Heart left ventricle (tissue), 13 donors: ENCODE data around the gene SLC25A42.

Experiments used
- POLR2A ChIP-seq, 2 donors: fragments of 450-650 bp; IDR thresholded peaks; one replicate each; pipeline ENCODE4 v1.6.1; 2017; ENCODE audit warnings: antibody characterized with exemption in 2 of 2, mild to moderate bottlenecking in 2 of 2, moderate library complexity in 2 of 2
- TF ChIP-seq, protein P1 (sequence below), 12 donors: fragments of 200-600 bp; sonication (generic) in 4 of 12; IDR thresholded peaks; one replicate each; pipeline versions ENCODE4 v1.5.0 to v1.8.0; 2018 to 2022; ENCODE audit warnings: antibody characterized with exemption in 12 of 12, mild to moderate bottlenecking in 5 of 12
- donor health status: ischemic (EF 13 %, LVEDD 7.1; RV severe dilation, severe dysfunction).
- donor health status: DM: no; HTN: yes; CAD: no.
- donor health status: DM: no; HTN: no; CAD: no.
- donor health status: ischemic (EF 25% LVEDD 6.9; RV normal size, moderate dysfunction).
- donor health status: ischemic (EF 25% LVEDD 5.7; RV mildly dilated, moderate dysfunction).
- donor health status: ischemic (EF 35%, LVEDD 5.7; RV mildly dilated, moderate dysfunction).
- donor health status: nonischemic (EF 11% LVEDD 7.7; RV severe dilation, severe dysfunction).
- donor health status: DM: yes; HTN: yes; CAD: no.
- donor health status: PGD.
- donor health status: ischemic (EF 29% LVEDD 5.4; RV normal size, mild dysfunction).
- donor health status: nonischemic (EF 23%, LVEDD 6.1; RV moderate dilation, normal function).

DNA sequence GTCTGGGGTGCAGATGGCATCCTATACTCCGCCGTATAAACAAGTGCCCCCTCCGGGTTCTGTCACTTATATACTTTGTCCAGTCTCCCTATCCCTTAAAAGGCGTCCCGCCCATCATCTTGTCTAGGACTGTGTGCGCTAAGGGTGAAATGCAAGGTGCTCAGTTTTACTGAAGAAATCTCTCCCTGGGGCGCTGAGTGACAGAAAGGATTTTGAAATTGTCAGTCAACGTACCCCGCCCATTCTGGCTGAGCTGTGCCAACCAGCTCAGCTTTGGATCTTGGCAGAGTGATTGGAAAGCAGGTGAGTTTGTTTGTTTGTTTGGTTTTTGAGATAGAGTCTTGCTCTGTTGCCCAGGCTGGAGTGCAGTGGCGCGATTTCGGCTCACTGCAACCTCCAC is 78.6 kb downstream of the SLC25A42 start:
- TF ChIP-seq, protein P1, sequence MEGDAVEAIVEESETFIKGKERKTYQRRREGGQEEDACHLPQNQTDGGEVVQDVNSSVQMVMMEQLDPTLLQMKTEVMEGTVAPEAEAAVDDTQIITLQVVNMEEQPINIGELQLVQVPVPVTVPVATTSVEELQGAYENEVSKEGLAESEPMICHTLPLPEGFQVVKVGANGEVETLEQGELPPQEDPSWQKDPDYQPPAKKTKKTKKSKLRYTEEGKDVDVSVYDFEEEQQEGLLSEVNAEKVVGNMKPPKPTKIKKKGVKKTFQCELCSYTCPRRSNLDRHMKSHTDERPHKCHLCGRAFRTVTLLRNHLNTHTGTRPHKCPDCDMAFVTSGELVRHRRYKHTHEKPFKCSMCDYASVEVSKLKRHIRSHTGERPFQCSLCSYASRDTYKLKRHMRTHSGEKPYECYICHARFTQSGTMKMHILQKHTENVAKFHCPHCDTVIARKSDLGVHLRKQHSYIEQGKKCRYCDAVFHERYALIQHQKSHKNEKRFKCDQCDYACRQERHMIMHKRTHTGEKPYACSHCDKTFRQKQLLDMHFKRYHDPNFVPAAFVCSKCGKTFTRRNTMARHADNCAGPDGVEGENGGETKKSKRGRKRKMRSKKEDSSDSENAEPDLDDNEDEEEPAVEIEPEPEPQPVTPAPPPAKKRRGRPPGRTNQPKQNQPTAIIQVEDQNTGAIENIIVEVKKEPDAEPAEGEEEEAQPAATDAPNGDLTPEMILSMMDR (IDR thresholded peaks at IDR 0.05) = no peak
- no peak for TF ChIP-seq POLR2A (IDR thresholded peaks at IDR 0.05)
